GM18861 (cell line): ENCODE measurements around the gene CREB3L2.
"Not testable (repeated sequence)": the region's sequence is repeated elsewhere in the genome, so short reads cannot be mapped to it uniquely, and the experiment has no call there.

Experiments
- ATAC-seq: cut with Tn5 transposase; IDR thresholded peaks from one replicate; pipeline ENCODE4 v1.9.1; 2021; ENCODE audit not compliant: unreplicated experiment

CREB3L2 gene

GRCh38 chr7:137935884-137936508, 65.9 kb downstream of the CREB3L2 start:
- no peak for ATAC-seq

- ATAC-seq, result peak; percentile 93
These were observed 66.7 kb downstream of the CREB3L2 start for GRCh38 chr7:137934941-137935883.

- ATAC-seq, result no peak
These were observed 67.6 kb downstream of the CREB3L2 start for GRCh38 chr7:137934176-137934826.

GRCh38 chr7:137933270-137934017, 68.4 kb downstream of the CREB3L2 start:
- ATAC-seq, result no peak

GRCh38 chr7:137932881-137933269, 69.0 kb downstream of the CREB3L2 start:
- no peak for ATAC-seq

- no peak for ATAC-seq
These were observed 70.1 kb downstream of the CREB3L2 start for GRCh38 chr7:137931823-137932222.

- ATAC-seq, result no peak
These were observed 71.3 kb downstream of the CREB3L2 start for GRCh38 chr7:137930581-137930980.

- no peak for ATAC-seq
These were observed 73.3 kb downstream of the CREB3L2 start for GRCh38 chr7:137928626-137929025.

- no peak for ATAC-seq
These were observed 74.5 kb downstream of the CREB3L2 start for GRCh38 chr7:137927386-137927785.

GRCh38 chr7:137926206-137926605, 75.7 kb downstream of the CREB3L2 start:
- not testable (repeated sequence) for ATAC-seq

GRCh38 chr7:137925754-137926153, 76.1 kb downstream of the CREB3L2 start:
- no peak for ATAC-seq

- ATAC-seq, result no peak
These were observed 76.8 kb downstream of the CREB3L2 start for GRCh38 chr7:137925091-137925490.

GRCh38 chr7:137923380-137923779, 78.5 kb downstream of the CREB3L2 start:
- no peak for ATAC-seq

- ATAC-seq, result no peak
These were observed 81.1 kb downstream of the CREB3L2 start for GRCh38 chr7:137920637-137921399.

- ATAC-seq, result no peak
These were observed 81.9 kb downstream of the CREB3L2 start for GRCh38 chr7:137919987-137920386.

- no peak for ATAC-seq
These were observed 84.8 kb downstream of the CREB3L2 start for GRCh38 chr7:137916980-137917645.

GRCh38 chr7:137916564-137916963, 85.3 kb downstream of the CREB3L2 start:
- no peak for ATAC-seq

- ATAC-seq, result no peak
These were observed 86.6 kb downstream of the CREB3L2 start for GRCh38 chr7:137915266-137915665.

- no peak for ATAC-seq
These were observed 87.9 kb downstream of the CREB3L2 start for GRCh38 chr7:137913985-137914384.

- no peak for ATAC-seq
These were observed 92.8 kb downstream of the CREB3L2 start for GRCh38 chr7:137909042-137909441.
